Osteoblast (primary cell): ENCODE data around the gene UBTD1. TPM values are rescaled to one million over a fixed set of nuclear protein-coding genes. Genes with fewer than 3 reads are reported as not detected.

ENCODE experiments used
- DNase-seq: peaks from one replicate; pipeline ENCODE4 v3.0.0; 2011; ENCODE audit warnings: low spot score, mixed read lengths; ENCODE audit not compliant: insufficient read length; ENCODE audit errors: missing footprints
- H2AFZ ChIP-seq: 2 replicates; pipeline ENCODE4 v1.6.0; 2011; ENCODE audit warnings: mild to moderate bottlenecking, low read length
- H3K27ac ChIP-seq: 2 replicates; pipeline ENCODE4 v1.5.1; 2011; ENCODE audit warnings: mild to moderate bottlenecking, low read depth, low read length, moderate library complexity
- H3K27me3 ChIP-seq: 2 replicates; pipeline ENCODE4 v1.6.0; 2012; ENCODE audit warnings: mild to moderate bottlenecking, control low read depth, inconsistent platforms, low read length, moderate library complexity; ENCODE audit not compliant: insufficient read depth
- H3K36me3 ChIP-seq: 2 replicates; pipeline ENCODE4 v1.5.1; 2011; ENCODE audit warnings: mild to moderate bottlenecking, low read length, control low read depth, moderate library complexity; ENCODE audit not compliant: insufficient read depth
- H3K4me1 ChIP-seq: 2 replicates; pipeline ENCODE4 v1.5.1; 2011; ENCODE audit warnings: mild to moderate bottlenecking, low read length, control low read depth, moderate library complexity; ENCODE audit not compliant: insufficient read depth
- H3K4me2 ChIP-seq: 2 replicates; pipeline ENCODE4 v1.6.0; 2011; ENCODE audit warnings: mild to moderate bottlenecking, low read length; ENCODE audit not compliant: insufficient read depth
- H3K4me3 ChIP-seq: fragments of 200-600 bp; sonication (generic); 3 replicates; pipeline ENCODE4 v1.5.1; 2012; ENCODE audit warnings: mild to moderate bottlenecking, low read length, inconsistent platforms; ENCODE audit not compliant: insufficient read depth
- H3K79me2 ChIP-seq: 2 replicates; pipeline ENCODE4 v1.6.0; 2012; ENCODE audit warnings: mild to moderate bottlenecking, low read length, control low read depth, inconsistent platforms; ENCODE audit not compliant: insufficient read depth
- H3K9me3 ChIP-seq: 2 replicates; pipeline ENCODE4 v1.5.1; 2011; ENCODE audit warnings: low read depth, low read length, control low read depth
- H4K20me1 ChIP-seq: 2 replicates; pipeline ENCODE4 v1.6.0; 2012; ENCODE audit warnings: mild to moderate bottlenecking, low read length, control low read depth; ENCODE audit not compliant: insufficient read depth
- CTCF ChIP-seq: IDR thresholded peaks from 2 replicates; pipeline ENCODE4 v1.5.1; 2011; ENCODE audit warnings: mild to moderate bottlenecking, low read depth, low read length, moderate library complexity; ENCODE audit errors: extremely low read depth
- total RNA-seq: library from RNA; depleted of rRNA; stranded (reverse); fragments of >200 nt; gene quantifications from 2 replicates; pipeline ENCODE4 v1.2.3, GENCODE V29; 2012

Gene UBTD1
- total RNA-seq, 1 donor = 29.0 TPM

- H4K20me1 ChIP-seq = peaks cover 81% of the 10 kb centered on the region
- H2AFZ ChIP-seq = no peak overlapping the region
- H3K9me3 ChIP-seq = no peaks in the 10 kb centered on the region
- TF ChIP-seq CTCF = no peak
- no peak overlapping the region for H3K27ac ChIP-seq
- H3K79me2 ChIP-seq = peaks cover 84% of the 10 kb centered on the region
- no peaks in the 10 kb centered on the region for H3K27me3 ChIP-seq
- H3K4me1 ChIP-seq = peaks cover 5% of the 10 kb centered on the region
- H3K4me2 ChIP-seq = no peak overlapping the region
- H3K4me3 ChIP-seq = no peak overlapping the region
- no peaks in the 10 kb centered on the region for H3K36me3 ChIP-seq
- no peak for DNase-seq
Measured at GRCh38 chr10:97509120-97509680, 10.5 kb downstream of the UBTD1 start.

GRCh38 chr10:97510686-97511085, 12.0 kb downstream of the UBTD1 start:
- H3K4me1 ChIP-seq = peaks cover 5% of the 10 kb centered on the region
- peaks cover 83% of the 10 kb centered on the region for H4K20me1 ChIP-seq
- H3K9me3 ChIP-seq = no peaks in the 10 kb centered on the region
- no peaks in the 10 kb centered on the region for H3K27me3 ChIP-seq
- H3K27ac ChIP-seq = no peak overlapping the region
- no peaks in the 10 kb centered on the region for H3K36me3 ChIP-seq
- no peak overlapping the region for H3K4me3 ChIP-seq
- TF ChIP-seq CTCF = no peak
- H2AFZ ChIP-seq = no peak overlapping the region
- H3K79me2 ChIP-seq = peaks cover 84% of the 10 kb centered on the region
- no peak for DNase-seq
- H3K4me2 ChIP-seq = no peak overlapping the region

- Histone ChIP-seq H3K4me1 (peaks cover 5% of the 10 kb centered on the region), H4K20me1 (peaks cover 82% of the 10 kb centered on the region), H3K79me2 (peaks cover 81% of the 10 kb centered on the region), H3K27me3 (no peaks in the 10 kb centered on the region), H3K4me2 (no peak overlapping the region), H3K4me3 (no peak overlapping the region), H3K36me3 (no peaks in the 10 kb centered on the region), H3K9me3 (no peaks in the 10 kb centered on the region), H2AFZ (no peak overlapping the region), H3K27ac (no peak overlapping the region)
- no peak for TF ChIP-seq CTCF
- peak; percentile 55 for DNase-seq
Measured at GRCh38 chr10:97511711-97512440, 13.2 kb downstream of the UBTD1 start.

- Histone ChIP-seq H4K20me1 (peaks cover 85% of the 10 kb centered on the region), H3K36me3 (no peaks in the 10 kb centered on the region), H3K9me3 (no peaks in the 10 kb centered on the region), H3K4me3 (no peak overlapping the region), H3K4me1 (peaks cover 5% of the 10 kb centered on the region), H2AFZ (no peak overlapping the region), H3K79me2 (peaks cover 85% of the 10 kb centered on the region), H3K27me3 (no peaks in the 10 kb centered on the region), H3K27ac (no peak overlapping the region), H3K4me2 (no peak overlapping the region)
- peak; percentile 36 for DNase-seq
- no peak for TF ChIP-seq CTCF
Measured at GRCh38 chr10:97512993-97513392, 14.3 kb downstream of the UBTD1 start.
